GM10266 (cell line): ENCODE results near the gene GPATCH8.

Experiments
- DNase-seq: peaks from one replicate; pipeline ENCODE4 v3.0.0; 2012; ENCODE audit errors: extremely low spot score
- CTCF ChIP-seq: IDR thresholded peaks from 2 replicates; pipeline ENCODE4 v1.5.1; 2012; ENCODE audit warnings: mild to moderate bottlenecking, low read depth; ENCODE audit not compliant: control insufficient read depth, insufficient read depth; ENCODE audit errors: missing control alignments

GPATCH8 gene

GRCh38 chr17:44424828-44425461, 78.3 kb downstream of the GPATCH8 start:
- TF ChIP-seq CTCF = no peak
- DNase-seq = no peak

- DNase-seq = peak; percentile 37
- TF ChIP-seq CTCF = no peak
Observed at GRCh38 chr17:44417553-44417952, 85.7 kb downstream of the GPATCH8 start.

- DNase-seq = no peak
- TF ChIP-seq CTCF = no peak
Observed at GRCh38 chr17:44416558-44417289, 86.5 kb downstream of the GPATCH8 start.

GRCh38 chr17:44414394-44415155, 88.6 kb downstream of the GPATCH8 start:
- no peak for DNase-seq
- no peak for TF ChIP-seq CTCF

- TF ChIP-seq CTCF = no peak
- no peak for DNase-seq
Observed at GRCh38 chr17:44409309-44410028, 93.7 kb downstream of the GPATCH8 start.

GRCh38 chr17:44408786-44409185, 94.4 kb downstream of the GPATCH8 start:
- no peak for TF ChIP-seq CTCF
- DNase-seq = peak; percentile 40
